Measurements from ENCODE around the gene ALOX5AP. TPM values are rescaled to one million over a fixed set of nuclear protein-coding genes. Genes with fewer than 3 reads are reported as not detected.

ALOX5AP gene
- polyA plus RNA-seq, 4 donors: 4.4 to 13.2 (median 5.3) TPM

DNA sequence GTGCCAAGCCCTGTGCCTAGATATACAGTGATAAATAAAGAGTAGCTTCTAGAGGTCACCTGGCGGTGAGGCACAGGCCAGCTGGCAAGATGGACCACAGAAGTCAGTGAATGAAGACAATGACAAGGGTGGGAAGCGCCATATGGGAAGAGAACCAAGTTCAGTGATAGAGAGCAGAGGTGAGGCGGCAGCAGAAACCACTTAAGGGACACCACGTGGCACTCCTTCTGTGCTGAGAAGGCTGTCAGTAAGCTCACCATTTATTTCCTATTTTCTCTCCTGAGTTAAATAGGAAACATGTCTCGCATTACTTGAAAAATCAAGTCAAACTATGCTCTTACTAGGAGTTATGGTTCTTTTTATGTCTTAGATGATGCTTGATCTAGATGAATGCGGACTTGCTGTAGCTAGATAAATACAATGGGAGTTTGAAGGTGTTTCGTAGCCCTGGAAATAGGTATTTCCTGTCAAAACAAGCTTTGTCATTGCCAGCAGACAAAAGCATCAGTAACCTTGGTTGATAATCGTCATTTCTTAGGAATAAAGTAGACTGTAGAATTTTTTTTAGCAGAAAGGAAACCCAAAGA, 17.8 kb downstream of the ALOX5AP start:
- no peak for DNase-seq (ENCODE audit: low read depth in 4 of 4, low spot score in 3 of 4)

DNA sequence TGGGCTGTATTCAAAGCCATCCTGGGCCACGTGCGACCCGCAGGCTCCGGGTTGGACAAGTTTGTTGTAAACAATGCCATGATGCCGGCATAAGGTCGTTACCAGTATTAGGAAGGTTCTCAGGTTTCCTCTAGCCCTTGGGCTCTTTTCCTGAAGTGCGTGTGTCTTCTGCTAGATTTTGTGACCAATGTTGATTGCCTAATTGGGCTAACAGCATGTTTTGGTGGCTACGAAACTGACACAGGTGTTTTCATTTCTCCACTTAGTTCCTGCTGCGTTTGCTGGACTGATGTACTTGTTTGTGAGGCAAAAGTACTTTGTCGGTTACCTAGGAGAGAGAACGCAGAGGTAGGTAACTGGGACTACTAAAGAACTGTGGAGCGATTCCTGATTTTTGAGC, 20.3 kb downstream of the ALOX5AP start:
- no peak for DNase-seq (ENCODE audit: low read depth in 4 of 4, low spot score in 3 of 4)

GRCh38 chr13:30757026-30757742, 21.8 kb downstream of the ALOX5AP start:
- no peak for DNase-seq (ENCODE audit: low read depth in 4 of 4, low spot score in 3 of 4)

DNA sequence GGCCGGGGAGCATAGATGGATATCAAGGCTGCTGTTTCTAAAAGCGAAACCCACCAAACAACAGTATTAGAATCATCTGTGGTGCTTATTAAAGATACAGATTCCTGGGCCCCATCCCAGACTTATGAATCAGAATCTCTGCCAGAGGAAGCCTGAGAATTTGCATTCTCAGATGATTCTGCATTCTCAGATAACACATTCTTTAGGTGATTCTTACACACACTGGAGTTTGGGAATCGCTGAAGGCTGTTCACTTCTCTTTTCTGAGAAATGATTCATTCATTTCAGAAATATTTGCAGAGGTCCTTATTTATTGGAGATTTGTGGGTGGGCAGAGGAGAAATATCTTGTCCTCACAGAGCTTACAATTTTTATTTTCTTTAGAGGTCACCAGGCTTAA, 24.4 kb downstream of the ALOX5AP start:
- no peak for DNase-seq (ENCODE audit: low read depth in 4 of 4, low spot score in 3 of 4)

GRCh38 chr13:30762643-30763042, 27.3 kb downstream of the ALOX5AP start:
- no peak for DNase-seq (ENCODE audit: low read depth in 4 of 4, low spot score in 3 of 4)

GRCh38 chr13:30763786-30764413, 28.6 kb downstream of the ALOX5AP start:
- DNase-seq (ENCODE audit: low read depth in 4 of 4, low spot score in 3 of 4): no peak

DNA sequence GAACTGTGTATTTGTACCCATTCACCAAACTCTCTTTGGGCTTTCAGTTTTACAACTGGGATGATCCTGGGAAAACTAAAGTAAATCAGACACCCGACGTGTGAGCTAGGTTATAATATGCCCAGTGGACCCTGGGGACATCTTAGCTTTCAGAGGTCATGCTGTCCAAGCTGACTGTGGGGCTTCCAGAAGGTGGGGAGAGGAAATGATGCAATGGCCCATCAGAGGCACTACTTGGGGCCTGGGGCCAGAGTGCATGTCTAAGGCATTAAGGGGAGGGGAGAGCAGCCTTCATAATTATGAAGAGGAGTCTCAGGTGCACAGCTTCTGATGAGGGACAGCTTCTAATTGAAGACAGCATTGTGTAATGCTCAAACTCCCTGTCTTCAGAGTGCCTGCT, 30.9 kb downstream of the ALOX5AP start:
- DNase-seq (ENCODE audit: low read depth in 4 of 4, low spot score in 3 of 4): no peak

DNA sequence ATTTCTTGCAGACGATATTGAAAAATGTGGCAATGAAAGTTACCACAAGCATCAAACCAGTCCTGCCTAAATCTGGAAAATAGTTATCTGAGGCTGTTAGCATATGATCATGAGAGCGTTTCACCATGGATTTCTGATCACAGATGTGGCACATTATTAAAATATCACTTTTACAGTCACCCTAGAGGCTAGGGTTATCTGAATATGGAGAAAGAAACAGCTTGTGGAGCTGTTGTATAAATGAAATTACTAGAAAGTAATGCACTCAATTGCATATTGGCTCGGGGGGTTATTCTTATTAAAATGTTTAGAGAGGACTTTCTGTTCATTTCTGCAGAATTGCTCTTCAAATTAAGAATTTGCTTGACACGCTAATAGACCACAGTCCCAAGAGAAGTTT, 35.6 kb downstream of the ALOX5AP start:
- DNase-seq (ENCODE audit: low read depth in 4 of 4, low spot score in 3 of 4): no peak

DNA sequence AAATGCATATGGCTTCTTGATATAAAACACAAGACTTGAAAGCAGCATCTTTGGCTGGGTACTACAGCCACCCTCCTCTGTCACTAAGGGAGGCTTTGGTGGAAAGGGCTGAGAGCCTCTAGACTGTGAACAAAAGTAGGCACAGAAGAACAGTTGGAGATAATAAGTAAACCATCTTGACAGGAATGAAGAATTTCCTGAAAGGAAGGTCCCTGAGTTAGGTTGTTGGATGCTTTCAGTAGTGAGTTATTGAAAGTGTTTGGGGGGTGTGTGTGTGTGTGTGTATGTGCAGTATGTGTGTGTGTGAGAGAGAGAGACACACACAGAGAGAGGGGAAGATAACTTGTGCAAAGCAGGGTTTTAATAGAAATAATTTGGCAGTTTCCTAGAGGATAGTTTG, 38.2 kb downstream of the ALOX5AP start:
- DNase-seq (ENCODE audit: low read depth in 4 of 4, low spot score in 3 of 4): no peak

GRCh38 chr13:30774214-30774730, 38.9 kb downstream of the ALOX5AP start:
- DNase-seq (ENCODE audit: low read depth in 4 of 4, low spot score in 3 of 4): no peak

- no peak for DNase-seq (ENCODE audit: low read depth in 4 of 4, low spot score in 3 of 4)
These were observed 41.3 kb downstream of the ALOX5AP start for GRCh38 chr13:30776661-30777060.

DNA sequence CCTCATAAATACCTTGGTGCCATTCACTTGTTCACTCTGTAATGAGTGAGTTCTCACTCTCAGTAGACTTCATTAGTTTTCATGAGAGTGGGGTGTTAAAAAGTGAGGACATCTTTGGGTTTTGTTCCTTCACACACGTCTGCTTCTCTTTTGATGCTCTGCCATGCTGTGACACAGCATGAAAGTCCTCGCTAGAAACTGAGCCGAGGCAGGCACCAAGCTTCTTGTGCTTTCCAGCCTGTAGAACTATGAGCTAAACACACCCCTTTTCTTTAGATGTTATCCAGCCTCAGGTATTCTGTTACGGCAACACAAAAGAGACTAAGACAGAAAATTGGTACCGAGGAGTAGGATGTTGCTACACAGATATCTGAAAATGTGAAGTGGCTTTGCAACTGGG, 43.7 kb downstream of the ALOX5AP start:
- no peak for DNase-seq (ENCODE audit: low read depth in 4 of 4, low spot score in 3 of 4)

DNA sequence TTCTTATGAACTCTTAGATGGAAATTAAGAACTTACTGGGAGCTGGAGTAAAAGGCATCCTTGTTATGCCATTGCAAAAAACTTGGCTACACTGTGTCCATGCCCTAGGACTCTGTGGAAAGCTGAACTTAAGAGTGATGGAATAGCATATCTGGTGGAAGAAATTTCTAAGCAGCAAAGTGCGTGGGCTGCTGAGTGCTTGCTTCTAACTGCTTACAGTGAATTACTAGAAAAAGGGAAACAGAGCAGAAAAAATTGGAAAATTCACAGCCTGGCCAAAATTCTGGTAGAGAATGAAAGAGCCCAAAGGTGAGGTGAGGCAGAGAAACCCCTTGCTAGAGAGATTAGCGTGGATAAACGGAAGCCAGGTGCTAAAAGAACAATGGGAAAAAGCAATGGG, 44.3 kb downstream of the ALOX5AP start:
- DNase-seq (ENCODE audit: low read depth in 4 of 4, low spot score in 3 of 4): no peak

DNA sequence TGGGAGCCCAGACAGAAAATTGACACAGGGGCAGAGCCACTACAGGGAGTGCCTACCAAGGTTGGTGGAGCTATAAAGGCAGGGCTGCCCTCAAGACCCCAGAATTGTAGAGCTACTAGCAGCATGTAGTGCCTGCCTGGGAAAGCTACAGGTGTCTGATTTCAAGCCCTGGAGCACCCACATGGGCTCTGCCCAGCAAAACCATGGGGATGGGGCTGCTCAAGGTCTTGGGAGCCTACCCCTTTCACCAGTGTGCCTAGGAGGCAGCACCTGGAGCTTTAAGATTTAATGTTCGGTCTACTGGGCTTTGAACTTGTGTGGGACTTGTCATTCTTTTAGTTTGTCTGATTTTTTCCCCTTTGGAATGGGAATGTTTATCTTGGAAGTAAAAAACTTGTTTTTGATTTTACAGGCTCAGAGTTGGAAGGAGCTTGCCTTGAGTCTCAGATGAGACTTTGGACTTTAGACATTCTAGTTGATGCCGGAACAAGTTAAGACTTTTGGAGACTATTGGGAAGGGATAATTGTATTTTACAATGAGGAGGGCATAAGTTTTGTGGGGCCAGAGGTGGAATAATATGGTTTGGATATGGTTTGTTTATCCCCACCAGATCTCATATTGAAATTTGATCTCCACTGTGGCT, 45.1 kb downstream of the ALOX5AP start:
- no peak for DNase-seq (ENCODE audit: low read depth in 4 of 4, low spot score in 3 of 4)

DNA sequence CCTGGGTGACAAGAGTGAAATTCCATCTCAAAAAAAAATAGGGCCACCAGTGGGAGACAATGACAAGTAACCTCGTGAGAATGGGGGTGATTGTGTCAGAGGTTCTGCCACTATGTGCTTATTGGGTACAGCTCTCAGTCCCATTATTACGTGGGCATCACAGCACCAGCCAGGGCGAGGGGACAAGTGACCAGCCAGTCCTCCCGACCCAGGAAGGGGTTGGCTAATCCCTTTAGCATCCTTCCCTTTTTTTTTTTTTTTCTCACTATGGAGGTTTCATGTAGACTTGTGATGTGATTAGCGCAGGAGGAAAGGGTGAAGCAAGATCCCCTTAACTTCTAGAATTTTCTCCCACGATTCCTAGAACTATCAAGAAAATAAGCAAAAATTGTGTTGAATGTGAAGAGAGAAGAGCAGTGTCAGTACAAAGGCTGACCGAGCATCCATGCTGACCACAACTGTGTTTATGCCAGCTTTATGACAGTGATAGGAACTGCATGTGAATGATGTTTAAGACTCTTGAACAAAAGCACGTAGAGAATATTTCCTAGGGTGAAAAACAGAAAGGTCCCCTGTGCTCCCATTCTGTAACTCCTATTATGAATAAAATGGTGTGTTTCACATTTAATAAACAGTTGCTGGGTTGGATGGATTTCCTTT, 50.0 kb downstream of the ALOX5AP start:
- no peak for DNase-seq (ENCODE audit: low read depth in 4 of 4, low spot score in 3 of 4)

DNA sequence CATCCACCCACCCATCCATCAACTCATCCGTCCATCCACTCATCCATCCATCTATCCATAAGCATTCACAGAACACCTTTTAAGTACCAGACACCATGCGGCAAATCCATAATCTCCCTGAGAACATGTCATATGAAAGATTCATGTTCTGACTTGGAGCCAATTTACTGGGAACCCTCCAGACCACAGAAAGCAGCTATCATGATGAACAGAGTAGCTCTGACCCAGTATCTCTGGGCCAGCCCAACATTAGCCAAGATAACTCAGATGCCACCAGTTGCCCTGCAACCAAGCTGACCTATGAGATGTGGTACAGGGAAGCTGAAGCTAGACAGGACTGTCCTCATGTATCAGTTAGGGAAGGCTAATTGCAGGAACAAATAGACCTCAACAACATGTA, 51.3 kb downstream of the ALOX5AP start:
- no peak for DNase-seq (ENCODE audit: low read depth in 4 of 4, low spot score in 3 of 4)

GRCh38 chr13:30787738-30788525, 52.6 kb downstream of the ALOX5AP start:
- no peak for DNase-seq (ENCODE audit: low read depth in 4 of 4, low spot score in 3 of 4)

DNA sequence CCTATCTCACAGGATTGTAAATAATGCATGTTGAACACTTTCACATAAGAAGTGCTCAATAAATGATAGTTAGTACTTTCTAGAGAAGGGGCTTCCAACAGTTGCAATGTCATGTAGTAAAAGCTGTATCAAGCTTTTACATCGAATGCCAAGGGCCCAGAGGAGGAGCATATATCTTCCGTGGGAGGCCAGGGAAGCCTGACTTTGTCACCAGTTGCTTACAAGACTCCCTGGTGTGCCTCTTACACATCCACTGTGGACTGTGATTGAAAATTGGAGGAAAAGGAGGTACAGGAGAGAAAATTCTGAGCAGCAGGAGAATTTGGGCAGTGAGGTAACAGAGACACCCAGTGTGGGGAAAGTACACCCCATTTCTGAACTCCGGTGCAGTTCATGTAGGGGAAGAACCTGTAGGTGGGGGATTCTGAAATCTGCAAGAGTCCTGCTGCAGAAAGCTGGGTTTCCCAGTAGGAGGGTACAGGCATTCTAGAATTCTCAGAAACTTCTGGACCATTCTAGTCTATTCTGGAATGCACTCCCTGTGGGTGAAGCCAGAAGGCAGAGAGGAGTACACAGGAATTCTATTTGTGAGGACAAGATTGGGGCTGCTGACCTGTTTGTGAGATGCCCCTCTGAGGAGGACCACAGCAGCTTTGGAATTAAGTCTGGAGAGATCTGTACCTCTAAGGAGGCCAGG, 54.0 kb downstream of the ALOX5AP start:
- no peak for DNase-seq (ENCODE audit: low read depth in 4 of 4, low spot score in 3 of 4)

DNA sequence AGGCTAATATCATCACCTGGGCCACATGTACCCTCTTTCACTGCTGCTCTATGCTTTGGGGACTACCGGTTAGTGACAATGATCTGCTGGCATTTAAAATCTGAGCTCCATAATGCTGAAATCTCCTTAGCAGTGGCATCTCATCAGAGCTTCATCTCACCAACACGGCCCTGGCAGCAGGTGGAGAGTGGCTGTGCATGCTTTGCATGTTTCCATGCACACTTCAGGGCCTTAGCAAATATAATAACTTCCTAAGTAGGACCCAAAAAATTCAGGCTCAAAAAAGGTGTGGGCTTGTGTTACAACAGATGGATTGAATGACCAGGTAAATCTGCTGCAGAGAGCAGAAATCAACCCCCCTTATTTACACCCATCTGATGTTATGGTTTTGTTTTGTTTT, 55.2 kb downstream of the ALOX5AP start:
- no peak for DNase-seq (ENCODE audit: low read depth in 4 of 4, low spot score in 3 of 4)
